ENCODE data around the gene KREMEN1. TPM values are rescaled to one million over a fixed set of nuclear protein-coding genes. Genes with fewer than 3 reads are reported as not detected.

The KREMEN1 gene
- total RNA-seq, 1 donor from 2014 or later: 0.03 TPM

- Mint-ChIP-seq H3K4me3 (no peak overlapping the region), H3K9me3 (no peaks in the 10 kb centered on the region)
Measured at GRCh38 chr22:29166180-29166579, 93.3 kb downstream of the KREMEN1 start.

GRCh38 chr22:29167032-29167911, 94.4 kb downstream of the KREMEN1 start:
- Mint-ChIP-seq H3K9me3 (no peaks in the 10 kb centered on the region), H3K4me1 (ENCODE audit: low read depth) (peaks cover 24% of the 10 kb centered on the region), H3K36me3 (ENCODE audit: low read depth) (no peaks in the 10 kb centered on the region), H3K27me3 (ENCODE audit: insufficient read depth) (peaks cover 38% of the 10 kb centered on the region), H3K4me3 (peak overlapping the region; percentile 53), H3K27ac (peak overlapping the region; percentile 69)
- DNase-seq (ENCODE audit: low spot score): peak; percentile 59
- intact Hi-C loops (cut with micrococcal nuclease): loop anchor here (2.0 kb wide), 3 partner anchors 36 to 494 kb away; no protein-coding TSS in a partner anchor

More at GRCh38 chr22:29166180-29166579, 93.3 kb downstream of the KREMEN1 start:
- no peak for DNase-seq (ENCODE audit: low spot score)
- Mint-ChIP-seq H3K4me1 (ENCODE audit: low read depth) (peaks cover 24% of the 10 kb centered on the region), H3K27me3 (ENCODE audit: insufficient read depth) (peaks cover 44% of the 10 kb centered on the region), H3K36me3 (ENCODE audit: low read depth) (no peaks in the 10 kb centered on the region), H3K27ac (no peak overlapping the region)
- intact Hi-C loops (cut with micrococcal nuclease): loop anchor here (2.0 kb wide), 3 partner anchors 37 to 493 kb away; no protein-coding TSS in a partner anchor

- Mint-ChIP-seq H3K36me3 (ENCODE audit: low read depth) (no peaks in the 10 kb centered on the region), H3K9me3 (peaks cover 20% of the 10 kb centered on the region), H3K27me3 (ENCODE audit: insufficient read depth) (peaks cover 32% of the 10 kb centered on the region), H3K4me3 (no peak overlapping the region), H3K27ac (no peak overlapping the region), H3K4me1 (ENCODE audit: low read depth) (peaks cover 18% of the 10 kb centered on the region)
- intact Hi-C loops (cut with micrococcal nuclease): no loop called here
- DNase-seq (ENCODE audit: low spot score): no peak
Measured at GRCh38 chr22:29171721-29172120, 98.9 kb downstream of the KREMEN1 start.

DNA sequence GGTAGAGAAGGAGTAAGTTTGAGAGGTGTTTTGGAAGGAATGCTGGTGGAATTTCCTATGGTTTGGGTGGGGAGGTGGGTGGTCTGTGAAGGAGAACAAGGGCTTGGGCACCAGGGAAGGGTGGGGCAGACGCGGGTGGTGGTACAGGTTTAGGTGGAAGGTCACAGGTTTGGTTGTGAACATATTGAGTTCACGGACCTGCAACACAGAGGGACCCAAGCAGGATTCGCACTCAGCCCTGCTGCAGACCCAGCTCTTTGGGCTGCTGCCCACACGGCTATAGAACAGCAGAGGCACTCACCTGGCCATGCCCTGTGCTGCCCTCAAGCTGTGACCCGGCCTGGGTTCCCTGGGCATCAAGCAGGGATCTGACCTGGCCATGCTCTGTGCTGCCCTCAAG, 99.4 kb downstream of the KREMEN1 start:
- Mint-ChIP-seq H3K4me3 (no peak overlapping the region), H3K9me3 (peaks cover 20% of the 10 kb centered on the region), H3K27me3 (ENCODE audit: insufficient read depth) (peaks cover 32% of the 10 kb centered on the region), H3K36me3 (ENCODE audit: low read depth) (no peaks in the 10 kb centered on the region), H3K27ac (no peak overlapping the region), H3K4me1 (ENCODE audit: low read depth) (peaks cover 14% of the 10 kb centered on the region)
- no peak for DNase-seq (ENCODE audit: low spot score)
- intact Hi-C loops (cut with micrococcal nuclease): no loop called here

- intact Hi-C loops (cut with micrococcal nuclease): no loop called here
- Mint-ChIP-seq H3K27me3 (ENCODE audit: insufficient read depth) (peaks cover 12% of the 10 kb centered on the region), H3K4me1 (ENCODE audit: low read depth) (no peaks in the 10 kb centered on the region), H3K9me3 (peaks cover 20% of the 10 kb centered on the region), H3K27ac (no peak overlapping the region), H3K36me3 (ENCODE audit: low read depth) (no peaks in the 10 kb centered on the region), H3K4me3 (no peak overlapping the region)
- DNase-seq (ENCODE audit: low spot score): no peak
Measured at GRCh38 chr22:29175312-29175835, 102.5 kb downstream of the KREMEN1 start.

DNA sequence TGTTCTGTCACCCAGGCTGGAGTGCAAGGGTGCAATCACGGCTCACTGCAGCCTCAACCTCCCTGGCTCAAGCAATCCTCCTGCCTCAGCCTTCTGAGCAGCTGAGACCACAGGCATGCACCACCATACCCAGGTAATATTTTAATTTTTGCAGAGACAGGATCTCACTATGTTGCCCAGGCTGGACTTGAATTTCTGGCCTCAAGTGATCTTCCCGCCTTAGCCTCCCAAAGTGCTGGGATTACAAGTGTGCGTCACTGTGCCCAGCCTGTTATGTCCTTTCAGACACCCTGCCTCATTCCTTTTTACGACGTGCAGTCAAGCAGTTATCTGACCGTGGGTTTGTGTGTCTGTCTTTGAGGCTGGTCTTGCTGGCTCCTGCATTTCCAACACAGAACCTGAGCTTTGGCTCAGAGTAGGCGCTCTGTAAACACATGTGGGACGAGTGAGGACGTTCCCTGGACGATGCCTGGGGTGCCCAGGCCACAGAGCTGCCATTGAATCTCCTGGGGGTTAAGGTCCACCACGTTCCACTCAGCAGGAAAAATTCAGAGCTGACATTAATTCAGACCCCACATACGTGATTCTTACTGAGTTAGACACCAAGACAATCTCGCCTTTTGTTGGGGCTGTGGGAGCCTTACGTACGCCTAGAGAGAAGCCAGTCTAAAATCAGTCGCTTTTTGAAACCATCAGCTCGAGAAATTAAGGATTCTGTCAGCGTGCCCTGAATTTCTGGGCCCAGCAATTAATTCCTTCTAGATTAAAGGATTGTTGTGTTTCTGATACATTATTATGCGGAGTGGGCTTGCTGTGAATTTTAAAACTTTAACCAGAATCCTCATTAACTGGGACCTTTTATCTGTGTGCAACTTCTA, 111.4 kb downstream of the KREMEN1 start:
- DNase-seq (ENCODE audit: low spot score): no peak
- H3K27me3 Mint-ChIP-seq (ENCODE audit: insufficient read depth): peaks cover 15% of the 10 kb centered on the region
- no peaks in the 10 kb centered on the region for H3K4me1 Mint-ChIP-seq (ENCODE audit: low read depth)
- no peaks in the 10 kb centered on the region for H3K36me3 Mint-ChIP-seq (ENCODE audit: low read depth)
- no peak overlapping the region for H3K27ac Mint-ChIP-seq
- H3K4me3 Mint-ChIP-seq: no peak overlapping the region
- intact Hi-C loops (cut with micrococcal nuclease): no loop called here
- no peaks in the 10 kb centered on the region for H3K9me3 Mint-ChIP-seq

DNA sequence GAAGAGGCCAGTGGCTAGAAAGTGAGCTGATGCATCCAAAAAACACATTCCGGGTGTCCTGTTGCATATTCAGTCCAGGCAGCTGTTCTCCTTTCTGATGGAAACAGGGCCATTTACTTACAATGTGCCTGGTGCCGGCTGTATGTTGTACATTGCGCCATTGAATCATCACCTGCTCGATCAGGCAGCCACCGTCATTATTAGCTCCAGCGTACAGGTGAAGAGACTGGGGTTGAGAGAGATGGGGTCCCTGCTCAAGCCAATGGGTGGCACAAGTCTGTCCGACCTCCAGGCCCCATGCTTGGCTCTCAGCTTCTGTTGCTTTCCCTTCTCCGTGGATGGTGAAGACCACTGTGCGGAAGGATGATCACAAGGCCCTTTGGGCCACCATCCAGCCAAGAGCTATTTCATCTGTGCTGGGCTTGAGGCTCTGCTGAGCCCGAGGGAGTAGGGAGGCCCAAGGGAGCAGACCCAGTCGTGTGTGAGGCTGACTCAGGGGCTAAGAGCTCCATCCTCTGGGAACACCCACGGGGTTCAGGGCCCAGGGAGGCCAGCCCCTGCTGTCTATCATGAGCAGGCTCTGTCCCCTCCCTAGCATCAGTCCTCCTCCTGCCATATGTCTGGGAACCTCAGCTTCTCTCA, 112.1 kb downstream of the KREMEN1 start:
- Mint-ChIP-seq H3K27me3 (ENCODE audit: insufficient read depth) (peaks cover 13% of the 10 kb centered on the region), H3K4me3 (no peak overlapping the region), H3K36me3 (ENCODE audit: low read depth) (no peaks in the 10 kb centered on the region), H3K4me1 (ENCODE audit: low read depth) (no peaks in the 10 kb centered on the region), H3K9me3 (no peaks in the 10 kb centered on the region), H3K27ac (no peak overlapping the region)
- DNase-seq (ENCODE audit: low spot score): no peak
- intact Hi-C loops (cut with micrococcal nuclease): no loop called here

- DNase-seq (ENCODE audit: low spot score): no peak
- no peaks in the 10 kb centered on the region for H3K9me3 Mint-ChIP-seq
- peaks cover 6% of the 10 kb centered on the region for H3K27me3 Mint-ChIP-seq (ENCODE audit: insufficient read depth)
- no peak overlapping the region for H3K27ac Mint-ChIP-seq
- H3K4me1 Mint-ChIP-seq (ENCODE audit: low read depth): no peaks in the 10 kb centered on the region
- no peaks in the 10 kb centered on the region for H3K36me3 Mint-ChIP-seq (ENCODE audit: low read depth)
- H3K4me3 Mint-ChIP-seq: no peak overlapping the region
- intact Hi-C loops (cut with micrococcal nuclease): no loop called here
Measured at GRCh38 chr22:29186302-29186701, 113.5 kb downstream of the KREMEN1 start.

- Mint-ChIP-seq H3K27me3 (ENCODE audit: insufficient read depth) (no peaks in the 10 kb centered on the region), H3K4me3 (no peak overlapping the region), H3K4me1 (ENCODE audit: low read depth) (no peaks in the 10 kb centered on the region), H3K36me3 (ENCODE audit: low read depth) (no peaks in the 10 kb centered on the region), H3K9me3 (no peaks in the 10 kb centered on the region), H3K27ac (no peak overlapping the region)
- intact Hi-C loops (cut with micrococcal nuclease): no loop called here
- no peak for DNase-seq (ENCODE audit: low spot score)
Measured at GRCh38 chr22:29187831-29188230, 115.0 kb downstream of the KREMEN1 start.

- Mint-ChIP-seq H3K27me3 (ENCODE audit: insufficient read depth) (peaks cover 2% of the 10 kb centered on the region), H3K4me3 (no peak overlapping the region), H3K4me1 (ENCODE audit: low read depth) (no peaks in the 10 kb centered on the region), H3K36me3 (ENCODE audit: low read depth) (no peaks in the 10 kb centered on the region), H3K27ac (no peak overlapping the region), H3K9me3 (peaks cover 2% of the 10 kb centered on the region)
- intact Hi-C loops (cut with micrococcal nuclease): no loop called here
- no peak for DNase-seq (ENCODE audit: low spot score)
Measured at GRCh38 chr22:29190051-29190450, 117.2 kb downstream of the KREMEN1 start.

GRCh38 chr22:29190918-29191317, 118.1 kb downstream of the KREMEN1 start:
- no peaks in the 10 kb centered on the region for H3K4me1 Mint-ChIP-seq (ENCODE audit: low read depth)
- peaks cover 4% of the 10 kb centered on the region for H3K9me3 Mint-ChIP-seq
- H3K36me3 Mint-ChIP-seq (ENCODE audit: low read depth): no peaks in the 10 kb centered on the region
- peaks cover 2% of the 10 kb centered on the region for H3K27me3 Mint-ChIP-seq (ENCODE audit: insufficient read depth)
- intact Hi-C loops (cut with micrococcal nuclease): no loop called here
- no peak overlapping the region for H3K27ac Mint-ChIP-seq
- no peak for DNase-seq (ENCODE audit: low spot score)
- H3K4me3 Mint-ChIP-seq: no peak overlapping the region

DNA sequence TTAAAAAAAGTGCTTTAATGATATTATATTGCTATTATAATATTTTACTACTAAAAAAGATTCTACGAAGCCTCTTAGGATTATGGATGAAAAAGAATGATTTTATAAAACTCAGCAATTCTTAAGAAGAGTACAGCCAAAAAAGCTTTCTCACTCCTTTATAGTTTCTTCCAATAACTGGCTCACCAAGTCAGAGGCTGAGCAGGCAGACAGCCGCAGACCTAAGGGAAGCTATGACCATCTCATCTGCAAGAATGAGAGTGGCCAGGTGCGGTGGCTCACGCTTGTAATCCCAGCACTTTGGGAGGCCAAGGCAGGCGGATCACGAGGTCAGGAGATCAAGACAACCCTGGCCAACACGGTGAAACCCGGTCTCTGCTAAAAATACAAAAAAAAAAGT, 120.2 kb downstream of the KREMEN1 start:
- Mint-ChIP-seq H3K4me1 (ENCODE audit: low read depth) (no peaks in the 10 kb centered on the region), H3K36me3 (ENCODE audit: low read depth) (no peaks in the 10 kb centered on the region), H3K4me3 (no peak overlapping the region), H3K27me3 (ENCODE audit: insufficient read depth) (peaks cover 12% of the 10 kb centered on the region), H3K27ac (no peak overlapping the region), H3K9me3 (peaks cover 4% of the 10 kb centered on the region)
- DNase-seq (ENCODE audit: low spot score): no peak
- intact Hi-C loops (cut with micrococcal nuclease): no loop called here
